ENCODE data around the gene ARHGEF40. TPM values are rescaled to one million over a fixed set of nuclear protein-coding genes. Genes with fewer than 3 reads are reported as not detected.

ARHGEF40 gene
- total RNA-seq, 2 donors from 2014 or later = 14.3 to 16.0 TPM

- no peak for DNase-seq (ENCODE audit: low spot score)
- Histone ChIP-seq H3K9me3 (no peaks in the 10 kb centered on the region), H3K27ac (peak overlapping the region; percentile 88 to 90), H3K4me1 (peaks cover 0 to 41% of the 10 kb centered on the region in 2 donors), H3K36me3 (peaks cover 22% of the 10 kb centered on the region), H3K27me3 (no peaks in the 10 kb centered on the region), H3K4me3 (no peak overlapping the region)
- TF ChIP-seq CTCF (IDR thresholded peaks at IDR 0.05) = no peak
These were observed 2.8 kb downstream of the ARHGEF40 start for GRCh38 chr14:21072781-21073339.

GRCh38 chr14:21073921-21074320 lies 3.8 kb downstream of the ARHGEF40 start:
- Histone ChIP-seq H3K36me3 (peaks cover 32% of the 10 kb centered on the region), H3K4me3 (no peak overlapping the region), H3K27ac (no peak overlapping the region), H3K4me1 (peaks cover 0 to 35% of the 10 kb centered on the region in 2 donors), H3K9me3 (no peaks in the 10 kb centered on the region), H3K27me3 (no peaks in the 10 kb centered on the region)
- DNase-seq (ENCODE audit: low spot score) = no peak
- TF ChIP-seq CTCF (IDR thresholded peaks at IDR 0.05) = no peak

GRCh38 chr14:21074398-21075272 lies 4.5 kb downstream of the ARHGEF40 start:
- no peaks in the 10 kb centered on the region for H3K9me3 ChIP-seq
- no peak for DNase-seq (ENCODE audit: low spot score)
- peaks cover 39% of the 10 kb centered on the region for H3K36me3 ChIP-seq
- peaks cover 0 to 28% of the 10 kb centered on the region in 2 donors for H3K4me1 ChIP-seq
- H3K27ac ChIP-seq = no peak overlapping the region
- H3K4me3 ChIP-seq = no peak overlapping the region
- TF ChIP-seq CTCF (IDR thresholded peaks at IDR 0.05) = no peak
- H3K27me3 ChIP-seq = no peaks in the 10 kb centered on the region

GRCh38 chr14:21075719-21076437 lies 5.8 kb downstream of the ARHGEF40 start:
- no peak overlapping the region for H3K27ac ChIP-seq
- H3K36me3 ChIP-seq = peaks cover 52% of the 10 kb centered on the region
- H3K4me1 ChIP-seq = peaks cover 0 to 23% of the 10 kb centered on the region in 2 donors
- no peaks in the 10 kb centered on the region for H3K9me3 ChIP-seq
- H3K27me3 ChIP-seq = no peaks in the 10 kb centered on the region
- no peak for DNase-seq (ENCODE audit: low spot score)
- no peak for TF ChIP-seq CTCF (IDR thresholded peaks at IDR 0.05)
- no peak overlapping the region for H3K4me3 ChIP-seq

GRCh38 chr14:21077672-21078071 lies 7.6 kb downstream of the ARHGEF40 start:
- Histone ChIP-seq H3K4me1 (peaks cover 0 to 5% of the 10 kb centered on the region in 2 donors), H3K9me3 (no peaks in the 10 kb centered on the region), H3K4me3 (no peak overlapping the region), H3K36me3 (peaks cover 69% of the 10 kb centered on the region), H3K27ac (no peak overlapping the region), H3K27me3 (no peaks in the 10 kb centered on the region)
- DNase-seq (ENCODE audit: low spot score) = no peak
- no peak for TF ChIP-seq CTCF (IDR thresholded peaks at IDR 0.05)
